ENCODE data around the gene MYH11. TPM values are rescaled to one million over a fixed set of nuclear protein-coding genes. Genes with fewer than 3 reads are reported as not detected.

The MYH11 gene
- polyA plus RNA-seq, 3 donors, result 4.7 to 58.0 (median 24.8) TPM

GRCh38 chr16:15772579-15773293 is 84.1 kb downstream of the MYH11 start:
- no peak overlapping the region for H3K27ac ChIP-seq (ENCODE audit: low read depth, low read length)
- WGBS, 3 donors, result 79 to 83% (median 82%) methylated on average over 11 of the region's 11 CpGs

DNA sequence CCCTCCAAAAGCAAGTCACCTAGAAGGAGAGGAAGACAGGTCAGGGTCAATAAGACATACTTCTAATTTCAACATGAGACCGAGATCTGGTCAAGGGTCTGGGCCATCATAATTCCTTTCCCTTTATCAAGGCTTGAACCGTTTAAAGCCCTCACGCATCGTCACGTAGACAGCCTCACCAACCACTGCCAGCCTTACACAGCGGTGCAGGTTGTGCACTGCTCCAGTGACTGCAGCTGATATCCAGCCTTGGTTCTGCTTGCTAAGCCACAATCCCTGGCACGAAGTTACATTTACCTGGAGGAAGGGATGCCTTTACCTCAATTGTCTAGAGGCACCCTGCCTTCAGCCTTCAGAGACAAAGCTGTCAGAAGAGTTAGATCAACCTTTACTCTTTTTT is 85.1 kb downstream of the MYH11 start:
- 80 to 93% (median 90%) methylated on average over 7 of the region's 7 CpGs for WGBS, 3 donors
- H3K27ac ChIP-seq (ENCODE audit: low read depth, low read length), result no peak overlapping the region

DNA sequence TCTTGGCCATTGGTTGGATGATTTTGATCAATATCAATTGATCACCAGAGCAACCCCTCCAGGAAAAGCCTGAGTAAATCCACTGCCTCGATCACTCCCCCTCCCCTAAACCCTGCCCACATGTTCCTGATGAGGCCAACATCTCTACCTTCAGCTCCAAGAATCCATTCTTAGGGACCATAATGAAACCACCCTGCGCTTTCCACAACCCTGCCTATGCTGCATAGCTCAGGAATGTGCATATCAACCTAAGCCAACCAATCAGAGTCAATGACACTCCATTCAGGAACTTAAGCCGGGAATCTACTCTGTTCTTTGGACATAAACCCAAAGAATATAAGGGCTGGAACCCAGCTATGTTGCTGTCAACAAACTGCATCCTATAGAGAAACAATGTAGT is 86.3 kb downstream of the MYH11 start:
- WGBS, 3 donors, result 48 to 65% (median 61%) methylated on average over 3 of the region's 3 CpGs

GRCh38 chr16:15770107-15770506 is 86.7 kb downstream of the MYH11 start:
- 37 to 53% (median 40%) methylated on average over 7 of the region's 7 CpGs for WGBS, 3 donors
- no peak overlapping the region for H3K27ac ChIP-seq (ENCODE audit: low read depth, low read length)

More for the DNA sequence above, 86.3 kb downstream of the MYH11 start:
- H3K27ac ChIP-seq (ENCODE audit: low read depth, low read length), result no peak overlapping the region

GRCh38 chr16:15769239-15769638 is 87.6 kb downstream of the MYH11 start:
- no peak overlapping the region for H3K27ac ChIP-seq (ENCODE audit: low read depth, low read length)
- 83 to 95% (median 88%) methylated on average over 8 of the region's 8 CpGs for WGBS, 3 donors

GRCh38 chr16:15768201-15768600 is 88.6 kb downstream of the MYH11 start:
- WGBS, 3 donors, result 98 to 100% (median 98%) methylated on average over 4 of the region's 4 CpGs
- H3K27ac ChIP-seq (ENCODE audit: low read depth, low read length), result no peak overlapping the region

GRCh38 chr16:15766918-15767317 is 89.9 kb downstream of the MYH11 start:
- WGBS, 3 donors, result 87 to 96% (median 91%) methylated on average over 5 of the region's 5 CpGs
- no peak overlapping the region for H3K27ac ChIP-seq (ENCODE audit: low read depth, low read length)

DNA sequence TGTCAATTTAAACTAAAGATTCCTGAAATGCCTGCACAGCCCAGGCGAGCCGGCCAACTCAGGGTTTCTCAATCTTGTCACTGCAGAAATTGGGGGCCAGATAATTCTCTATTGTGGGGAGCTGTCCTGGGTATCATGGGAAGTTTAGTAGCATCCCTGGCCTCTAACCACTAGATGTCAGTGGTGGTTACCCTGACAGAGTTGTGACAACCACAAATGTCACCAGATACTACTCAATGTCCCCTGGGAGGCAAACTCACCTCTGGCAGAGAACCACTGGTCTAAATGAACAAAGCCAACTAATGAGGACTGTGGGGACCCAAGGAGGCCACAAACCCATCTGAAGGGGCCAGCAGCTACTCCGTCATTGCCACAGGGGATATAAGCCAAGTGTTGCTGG is 90.9 kb downstream of the MYH11 start:
- no peak overlapping the region for H3K27ac ChIP-seq (ENCODE audit: low read depth, low read length)
- WGBS, 3 donors, result 31 to 43% (median 35%) methylated on average over 3 of the region's 3 CpGs

GRCh38 chr16:15765116-15765515 is 91.7 kb downstream of the MYH11 start:
- WGBS, 3 donors, result 66 to 86% (median 81%) methylated on average over 4 of the region's 4 CpGs
- no peak overlapping the region for H3K27ac ChIP-seq (ENCODE audit: low read depth, low read length)

DNA sequence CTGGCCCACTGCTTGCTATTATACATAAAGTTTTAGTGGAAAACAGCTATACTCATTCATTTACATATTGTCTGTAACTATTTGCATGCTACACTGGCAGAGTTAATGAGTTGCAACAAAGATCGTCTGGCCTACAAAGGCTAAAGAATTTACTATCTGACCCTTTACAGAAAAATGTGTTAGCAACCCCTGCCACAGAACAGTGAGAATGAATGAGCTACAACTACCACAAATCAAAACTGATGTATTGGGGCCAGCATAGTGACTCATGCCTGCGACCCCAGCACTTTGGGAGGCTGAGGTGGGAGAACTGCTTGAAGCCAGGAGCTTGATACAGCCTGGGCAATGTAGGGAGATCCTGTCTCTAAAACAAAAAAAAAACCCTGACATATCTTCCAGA is 92.7 kb downstream of the MYH11 start:
- WGBS, 3 donors, result 60 to 75% (median 71%) methylated on average over 2 of the region's 2 CpGs
- no peak overlapping the region for H3K27ac ChIP-seq (ENCODE audit: low read depth, low read length)

DNA sequence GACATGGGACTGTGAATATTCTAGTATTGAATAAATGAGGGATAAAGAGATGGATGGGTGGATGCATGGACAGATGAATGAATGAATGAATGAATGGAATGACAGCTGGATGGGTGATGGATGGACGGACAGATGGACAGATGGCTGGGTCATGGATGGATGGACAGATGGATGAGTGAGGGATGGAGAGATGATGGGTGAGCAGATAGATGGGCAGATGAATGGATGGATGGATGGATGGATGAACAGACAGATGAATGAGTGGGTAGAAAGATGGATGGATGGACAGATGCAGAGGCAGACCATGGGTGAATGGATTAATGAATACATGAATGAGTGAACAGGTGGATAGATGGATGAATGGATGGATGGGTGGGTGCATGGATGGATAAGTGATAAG is 96.7 kb downstream of the MYH11 start:
- no peak overlapping the region for H3K27ac ChIP-seq (ENCODE audit: low read depth, low read length)
- 76 to 85% (median 81%) methylated on average over 1 of the region's 1 CpG for WGBS, 3 donors

DNA sequence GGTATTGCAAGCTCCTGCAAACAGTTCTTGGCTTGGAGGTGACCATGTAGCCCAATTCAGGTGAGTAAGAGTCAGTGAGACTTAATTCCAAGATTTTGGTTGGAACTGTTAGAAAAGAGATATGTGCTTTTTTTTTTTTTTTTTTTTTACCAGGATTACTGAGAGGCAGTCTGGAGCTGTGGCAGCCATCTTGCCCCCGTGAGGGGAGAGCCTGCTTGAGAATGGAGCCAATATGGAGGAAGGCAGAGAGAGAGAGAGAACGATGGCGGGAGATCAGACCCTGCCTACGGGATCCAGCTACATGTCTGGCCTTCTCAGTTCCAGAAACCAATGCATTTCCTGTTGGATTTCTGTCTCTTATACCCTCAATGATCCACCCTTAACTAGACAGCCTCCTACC is 97.8 kb downstream of the MYH11 start:
- H3K27ac ChIP-seq (ENCODE audit: low read depth, low read length), result no peak overlapping the region
- WGBS, 3 donors, result 89 to 100% (median 91%) methylated on average over 4 of the region's 4 CpGs

DNA sequence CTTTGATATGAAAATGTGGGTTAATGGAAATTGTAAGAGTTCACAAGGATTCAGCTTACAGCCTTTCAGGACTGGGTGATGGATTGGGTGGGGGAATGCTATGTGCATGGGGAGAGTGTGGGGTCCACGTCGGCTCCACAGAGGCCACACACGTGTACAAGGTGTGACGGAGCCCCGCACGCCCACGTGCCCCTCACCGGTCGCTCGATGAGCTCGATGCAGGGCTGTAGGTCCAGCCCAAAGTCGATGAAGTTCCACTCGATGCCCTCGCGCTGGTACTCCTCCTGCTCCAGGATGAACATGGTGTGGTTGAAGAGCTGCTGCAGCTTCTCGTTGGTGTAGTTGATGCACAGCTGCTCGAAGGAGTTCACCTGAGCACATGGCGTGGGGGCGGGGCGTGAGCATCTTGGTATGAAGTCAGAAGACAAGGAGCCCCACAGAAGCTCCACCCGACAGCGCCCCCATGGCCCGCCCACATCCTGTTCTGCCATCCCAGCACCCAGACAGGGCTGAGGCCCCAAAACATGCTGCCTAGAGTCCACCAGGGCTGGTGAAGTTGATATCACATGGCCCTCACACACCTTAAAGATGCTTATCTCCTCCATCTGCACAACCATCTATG is 99.1 kb downstream of the MYH11 start:
- 82 to 91% (median 89%) methylated on average over 23 of the region's 23 CpGs for WGBS, 3 donors
- no peak overlapping the region for H3K27ac ChIP-seq (ENCODE audit: low read depth, low read length)

GRCh38 chr16:15757077-15757386 is 99.8 kb downstream of the MYH11 start:
- no peak overlapping the region for H3K27ac ChIP-seq (ENCODE audit: low read depth, low read length)
- WGBS, 3 donors, result 79 to 83% (median 82%) methylated on average over 10 of the region's 10 CpGs

DNA sequence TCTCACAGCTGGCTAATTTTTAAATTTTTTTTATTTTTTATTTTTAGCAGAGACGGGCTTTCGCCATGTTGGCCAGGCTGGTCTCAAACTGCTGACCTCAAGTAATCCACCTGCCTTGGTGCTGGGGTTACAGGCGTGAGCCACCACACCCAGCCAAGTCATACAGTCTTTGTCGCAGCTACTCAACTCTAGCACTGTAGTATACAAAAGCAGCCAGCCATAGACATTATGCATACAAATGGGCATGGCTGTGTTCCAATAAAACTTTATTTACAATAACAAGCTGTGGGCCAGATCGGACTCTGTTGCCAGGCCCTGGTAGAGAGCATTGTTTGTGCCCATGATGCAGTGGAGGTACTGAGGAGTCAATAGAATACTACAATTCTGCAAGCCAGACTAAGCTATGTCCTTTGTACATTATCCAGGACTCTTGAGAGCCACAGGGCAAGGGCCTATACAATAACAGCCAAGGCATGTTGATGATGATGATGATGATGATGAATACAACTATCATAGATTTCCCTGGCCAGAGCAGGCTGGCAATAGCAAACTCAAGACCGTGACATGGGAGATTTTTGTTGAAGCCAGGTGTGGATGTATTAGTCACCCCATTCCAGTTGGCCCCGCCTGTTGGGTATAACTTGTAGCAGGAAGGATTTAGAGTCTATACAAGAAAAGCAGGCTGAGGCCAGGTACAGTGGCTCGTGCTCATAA is 101.8 kb downstream of the MYH11 start:
- WGBS, 3 donors, result 91 to 92% (median 92%) methylated on average over 8 of the region's 8 CpGs

GRCh38 chr16:15752717-15753488 is 103.9 kb downstream of the MYH11 start:
- H3K27ac ChIP-seq (ENCODE audit: low read depth, low read length), result no peak overlapping the region
- WGBS, 3 donors, result 76 to 86% (median 85%) methylated on average over 12 of the region's 12 CpGs

More for the DNA sequence above, 101.8 kb downstream of the MYH11 start:
- H3K27ac ChIP-seq (ENCODE audit: low read depth, low read length), result no peak overlapping the region

- no peak overlapping the region for H3K27ac ChIP-seq (ENCODE audit: low read depth, low read length)
- WGBS, 3 donors, result 91 to 95% (median 92%) methylated on average over 7 of the region's 7 CpGs
Observed at GRCh38 chr16:15751940-15752339, 104.9 kb downstream of the MYH11 start.

- WGBS, 3 donors, result 81 to 93% (median 88%) methylated on average over 13 to 18 of the region's 18 CpGs
- H3K27ac ChIP-seq (ENCODE audit: low read depth, low read length), result no peak overlapping the region
Observed at GRCh38 chr16:15749985-15750384, 106.8 kb downstream of the MYH11 start.

DNA sequence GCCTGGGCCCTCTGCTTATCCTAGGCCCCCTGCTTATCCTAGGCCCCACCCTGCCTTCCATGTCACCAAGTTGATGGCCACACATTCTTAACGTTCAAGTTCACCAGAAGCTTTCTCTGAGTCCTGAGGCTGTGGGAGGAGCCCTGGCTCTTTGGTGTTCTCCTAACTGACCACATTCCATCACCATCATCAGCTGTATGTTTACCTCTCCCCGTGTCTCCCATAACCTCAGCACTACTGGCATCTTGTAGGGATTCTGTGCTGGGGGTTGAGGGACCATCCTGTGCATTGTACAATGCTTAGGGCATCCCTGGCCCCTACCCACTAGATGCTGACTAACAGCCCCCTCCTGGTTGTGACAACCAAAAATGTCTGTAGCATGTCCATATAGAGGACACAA is 107.5 kb downstream of the MYH11 start:
- H3K27ac ChIP-seq (ENCODE audit: low read depth, low read length), result no peak overlapping the region
- WGBS, 3 donors, result 39 to 63% (median 49%) methylated on average over 2 of the region's 2 CpGs

Data from adipose tissue (tissue), 3 donors.